Colonic mucosa (tissue), 4 donors: ENCODE data around the gene AQP9. TPM values are rescaled to one million over a fixed set of nuclear protein-coding genes. Genes with fewer than 3 reads are reported as not detected.

Experiments
- DNase-seq: peaks from one replicate; pipeline ENCODE4 v3.0.0-alpha.2; 2020
- H3K27ac ChIP-seq: fragments of 200-600 bp; one replicate; pipeline ENCODE4 v1.8.0; 2021
- H3K27me3 ChIP-seq: fragments of 200-600 bp; one replicate; pipeline ENCODE4 v1.8.0; 2021
- H3K36me3 ChIP-seq: fragments of 200-600 bp; one replicate; pipeline ENCODE4 v1.8.0; 2021
- H3K4me1 ChIP-seq: fragments of 200-600 bp; one replicate; pipeline ENCODE4 v1.8.0; 2021; ENCODE audit warnings: mild to moderate bottlenecking
- H3K4me3 ChIP-seq: fragments of 200-600 bp; one replicate; pipeline ENCODE4 v1.8.0; 2021
- H3K9ac ChIP-seq, 2 donors: one replicate each; pipeline ENCODE4 v1.7.0; 2013; ENCODE audit warnings: control low read depth in 2 of 2, low read depth in 2 of 2, low read length in 2 of 2
- H3K9me3 ChIP-seq: fragments of 200-600 bp; one replicate; pipeline ENCODE4 v1.8.0; 2021
- intact Hi-C: fragments of 100-400 bp; cut with DNase I; formaldehyde crosslinking; loops from one replicate; pipeline ENCODE4 v1.14.1; 2022
- total RNA-seq, 2 donors: library from RNA; stranded (reverse); fragmentation: NEBNext Ultra II Directional in 1 of 2; extraction: Animal tissue kit (Norgen Biotek cat#: 25700) in 1 of 2; gene quantifications; one replicate each; pipeline ENCODE4 v1.2.1, GENCODE V29; 2021
- TF ChIP-seq, protein P1 (sequence below): fragments of 200-600 bp; IDR thresholded peaks from one replicate; pipeline ENCODE4 v1.8.0; 2022; ENCODE audit warnings: antibody characterized with exemption, mild to moderate bottlenecking
- donor health status: healthy.
- donor health status: DM: no; HTN: no; CAD: no.
- donor health status: DM: no; HTN: no; CAD: no.

AQP9 gene
- total RNA-seq, 2 donors from 2014 or later = 0.98 TPM; not detected in 1

DNA sequence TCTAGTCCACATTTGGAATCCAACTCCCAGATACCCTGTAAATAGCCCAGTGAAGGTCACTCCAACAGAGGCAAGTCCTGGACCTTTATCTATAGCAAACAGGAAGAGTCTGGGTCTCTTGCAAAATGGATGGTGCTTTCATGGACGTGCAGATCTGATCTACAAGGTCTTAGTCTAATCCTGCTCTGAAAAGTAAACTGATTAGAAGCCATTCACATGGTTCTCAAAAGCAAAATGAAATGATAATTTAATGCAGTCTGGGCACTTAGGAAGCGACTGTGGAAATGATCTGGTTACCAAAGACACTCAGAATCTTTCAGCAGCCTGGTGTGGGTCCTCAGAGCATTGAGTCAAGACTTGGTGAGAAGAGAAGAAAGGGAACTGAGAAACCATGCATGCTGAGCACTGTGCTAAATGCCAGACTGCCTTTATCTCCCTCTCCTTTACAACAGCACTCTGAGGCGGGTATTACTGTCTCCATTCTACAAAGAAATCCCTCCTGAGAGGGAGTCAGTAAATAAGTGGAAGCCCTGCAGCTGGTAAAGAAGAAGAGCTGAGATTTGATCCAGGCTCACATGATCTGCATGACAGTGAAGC lies 29.0 kb downstream of the AQP9 start:
- TF ChIP-seq, protein P1, sequence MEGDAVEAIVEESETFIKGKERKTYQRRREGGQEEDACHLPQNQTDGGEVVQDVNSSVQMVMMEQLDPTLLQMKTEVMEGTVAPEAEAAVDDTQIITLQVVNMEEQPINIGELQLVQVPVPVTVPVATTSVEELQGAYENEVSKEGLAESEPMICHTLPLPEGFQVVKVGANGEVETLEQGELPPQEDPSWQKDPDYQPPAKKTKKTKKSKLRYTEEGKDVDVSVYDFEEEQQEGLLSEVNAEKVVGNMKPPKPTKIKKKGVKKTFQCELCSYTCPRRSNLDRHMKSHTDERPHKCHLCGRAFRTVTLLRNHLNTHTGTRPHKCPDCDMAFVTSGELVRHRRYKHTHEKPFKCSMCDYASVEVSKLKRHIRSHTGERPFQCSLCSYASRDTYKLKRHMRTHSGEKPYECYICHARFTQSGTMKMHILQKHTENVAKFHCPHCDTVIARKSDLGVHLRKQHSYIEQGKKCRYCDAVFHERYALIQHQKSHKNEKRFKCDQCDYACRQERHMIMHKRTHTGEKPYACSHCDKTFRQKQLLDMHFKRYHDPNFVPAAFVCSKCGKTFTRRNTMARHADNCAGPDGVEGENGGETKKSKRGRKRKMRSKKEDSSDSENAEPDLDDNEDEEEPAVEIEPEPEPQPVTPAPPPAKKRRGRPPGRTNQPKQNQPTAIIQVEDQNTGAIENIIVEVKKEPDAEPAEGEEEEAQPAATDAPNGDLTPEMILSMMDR = no peak
- DNase-seq = no peak
- no peaks in the 10 kb centered on the region for H3K9me3 ChIP-seq
- no peaks in the 10 kb centered on the region for H3K4me1 ChIP-seq
- no peak overlapping the region for H3K27ac ChIP-seq
- no peak overlapping the region for H3K9ac ChIP-seq
- intact Hi-C loops = no loop called here
- H3K27me3 ChIP-seq = no peaks in the 10 kb centered on the region
- H3K36me3 ChIP-seq = no peaks in the 10 kb centered on the region
- no peak overlapping the region for H3K4me3 ChIP-seq

- Histone ChIP-seq H3K9me3 (no peaks in the 10 kb centered on the region), H3K36me3 (no peaks in the 10 kb centered on the region), H3K9ac (no peak overlapping the region), H3K4me3 (no peak overlapping the region), H3K27ac (no peak overlapping the region), H3K4me1 (no peaks in the 10 kb centered on the region), H3K27me3 (no peaks in the 10 kb centered on the region)
- TF ChIP-seq, protein P1 = no peak
- intact Hi-C loops = no loop called here
- DNase-seq = no peak
These were observed 31.8 kb downstream of the AQP9 start for GRCh38 chr15:58169934-58170333.

GRCh38 chr15:58171476-58172061 lies 33.4 kb downstream of the AQP9 start:
- H3K9me3 ChIP-seq = no peaks in the 10 kb centered on the region
- no peak overlapping the region for H3K9ac ChIP-seq
- no peak overlapping the region for H3K27ac ChIP-seq
- intact Hi-C loops = no loop called here
- no peaks in the 10 kb centered on the region for H3K27me3 ChIP-seq
- DNase-seq = no peak
- no peak overlapping the region for H3K4me3 ChIP-seq
- TF ChIP-seq, protein P1 = no peak
- H3K36me3 ChIP-seq = no peaks in the 10 kb centered on the region
- no peaks in the 10 kb centered on the region for H3K4me1 ChIP-seq

- H3K4me1 ChIP-seq = no peaks in the 10 kb centered on the region
- DNase-seq = no peak
- no peaks in the 10 kb centered on the region for H3K36me3 ChIP-seq
- H3K27me3 ChIP-seq = no peaks in the 10 kb centered on the region
- H3K27ac ChIP-seq = no peak overlapping the region
- H3K9me3 ChIP-seq = no peaks in the 10 kb centered on the region
- no peak overlapping the region for H3K4me3 ChIP-seq
- H3K9ac ChIP-seq = no peak overlapping the region
- TF ChIP-seq, protein P1 = no peak
- intact Hi-C loops = no loop called here
These were observed 36.5 kb downstream of the AQP9 start for GRCh38 chr15:58174709-58175108.

DNA sequence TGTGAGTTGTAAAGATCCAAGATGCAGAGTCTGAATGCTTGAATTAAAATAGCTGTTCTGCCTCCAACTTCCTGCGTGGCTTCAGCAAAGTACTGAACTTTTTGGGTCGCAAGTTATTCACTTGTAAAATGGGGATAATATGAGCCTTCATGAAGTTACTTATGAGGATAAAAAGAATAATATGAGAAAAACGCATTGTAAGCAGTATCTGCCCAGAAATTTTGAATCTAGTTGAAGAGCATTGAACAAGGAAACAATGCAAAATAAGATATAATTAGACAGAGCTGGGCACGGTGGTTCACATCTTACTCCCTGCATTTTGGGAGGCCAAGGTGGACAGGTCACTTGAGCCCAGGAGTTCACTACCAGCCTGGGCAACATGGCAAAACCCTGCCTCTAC lies 37.8 kb downstream of the AQP9 start:
- TF ChIP-seq, protein P1 = no peak

More for the DNA sequence above, 37.8 kb downstream of the AQP9 start:
- no peak overlapping the region for H3K27ac ChIP-seq
- H3K9me3 ChIP-seq = no peaks in the 10 kb centered on the region
- H3K4me3 ChIP-seq = no peak overlapping the region
- no peak for DNase-seq
- intact Hi-C loops = no loop called here
- no peaks in the 10 kb centered on the region for H3K36me3 ChIP-seq
- H3K4me1 ChIP-seq = no peaks in the 10 kb centered on the region
- no peaks in the 10 kb centered on the region for H3K27me3 ChIP-seq
- no peak overlapping the region for H3K9ac ChIP-seq
